PC-9 (cell line): ENCODE measurements around the gene POU3F3.

Experiments
- CTCF ChIP-seq: fragments of 200-600 bp; sonication (generic); conservative IDR thresholded peaks from 2 replicates; pipeline ENCODE4 v1.6.1; 2017; ENCODE audit warnings: mixed run types, antibody characterized with exemption, mild to moderate bottlenecking, moderate library complexity
- EZH2 ChIP-seq: fragments of 200-600 bp; sonication (generic); IDR thresholded peaks from 2 replicates; pipeline ENCODE4 v1.8.0; 2017; ENCODE audit warnings: antibody characterized with exemption, low read depth

GRCh38 chr2:104812286-104812685 is 41.6 kb upstream of the POU3F3 start:
- TF ChIP-seq CTCF, result no peak
- no peak for TF ChIP-seq EZH2
